ENCODE results near the gene ZNF462. TPM values are rescaled to one million over a fixed set of nuclear protein-coding genes. Genes with fewer than 3 reads are reported as not detected.

ZNF462 gene
- total RNA-seq, 1 donor from 2014 or later: 8.2 TPM

- H3K27me3 ChIP-seq (ENCODE audit: control insufficient read depth, insufficient read depth, low read length): no peaks in the 10 kb centered on the region
- FAIRE-seq (no peak), DNase-seq (ENCODE audit: low read depth) (no peak)
- H3K4me3 ChIP-seq (ENCODE audit: low read depth, low read length): no peak overlapping the region
- no peaks in the 10 kb centered on the region for H3K36me3 ChIP-seq (ENCODE audit: control insufficient read depth, insufficient read depth, low read length)
- TF ChIP-seq CTCF (IDR thresholded peaks at IDR 0.05; ENCODE audit: insufficient read depth, low read length, severe bottlenecking): no peak
Measured at GRCh38 chr9:106874031-106874430, 11.1 kb downstream of the ZNF462 start.

- DNase-seq (ENCODE audit: low read depth) (peak; percentile 28), FAIRE-seq (no peak)
- no peak for TF ChIP-seq CTCF (IDR thresholded peaks at IDR 0.05; ENCODE audit: insufficient read depth, low read length, severe bottlenecking)
Measured at GRCh38 chr9:106874652-106875051, 11.7 kb downstream of the ZNF462 start.

GRCh38 chr9:106875529-106875928 is 12.6 kb downstream of the ZNF462 start:
- H3K36me3 ChIP-seq (ENCODE audit: control insufficient read depth, insufficient read depth, low read length): no peaks in the 10 kb centered on the region

More at GRCh38 chr9:106874652-106875051, 11.7 kb downstream of the ZNF462 start:
- H3K27me3 ChIP-seq (ENCODE audit: control insufficient read depth, insufficient read depth, low read length): no peaks in the 10 kb centered on the region
- no peaks in the 10 kb centered on the region for H3K36me3 ChIP-seq (ENCODE audit: control insufficient read depth, insufficient read depth, low read length)
- no peak overlapping the region for H3K4me3 ChIP-seq (ENCODE audit: low read depth, low read length)

DNA sequence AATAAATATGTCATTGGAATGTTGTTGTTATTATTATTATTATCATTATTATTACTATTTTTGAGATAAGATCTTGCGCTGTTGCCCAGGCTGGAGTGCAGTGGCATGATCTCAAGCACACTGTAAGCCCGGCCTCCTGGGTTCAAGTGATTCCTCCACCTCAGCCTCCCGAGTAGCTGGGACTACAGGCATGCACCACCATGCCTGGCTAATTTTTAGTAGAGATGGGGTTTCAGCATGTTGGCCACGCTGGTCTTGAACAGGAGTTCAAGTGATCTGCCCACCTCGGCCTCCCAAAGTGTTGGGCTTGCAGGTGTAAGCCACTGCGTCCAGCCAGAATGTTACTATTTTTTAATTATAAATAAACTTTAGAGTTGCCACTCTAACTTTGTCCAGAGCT is 14.4 kb downstream of the ZNF462 start:
- TF ChIP-seq CTCF (IDR thresholded peaks at IDR 0.05; ENCODE audit: insufficient read depth, low read length, severe bottlenecking): no peak
- DNase-seq (ENCODE audit: low read depth): no peak
- no peak for FAIRE-seq
- no peak overlapping the region for H3K4me3 ChIP-seq (ENCODE audit: low read depth, low read length)
- H3K27me3 ChIP-seq (ENCODE audit: control insufficient read depth, insufficient read depth, low read length): no peaks in the 10 kb centered on the region
- no peaks in the 10 kb centered on the region for H3K36me3 ChIP-seq (ENCODE audit: control insufficient read depth, insufficient read depth, low read length)

More at GRCh38 chr9:106875529-106875928, 12.6 kb downstream of the ZNF462 start:
- H3K27me3 ChIP-seq (ENCODE audit: control insufficient read depth, insufficient read depth, low read length): no peaks in the 10 kb centered on the region
- no peak for FAIRE-seq
- DNase-seq (ENCODE audit: low read depth): no peak
- TF ChIP-seq CTCF (IDR thresholded peaks at IDR 0.05; ENCODE audit: insufficient read depth, low read length, severe bottlenecking): no peak
- no peak overlapping the region for H3K4me3 ChIP-seq (ENCODE audit: low read depth, low read length)

DNA sequence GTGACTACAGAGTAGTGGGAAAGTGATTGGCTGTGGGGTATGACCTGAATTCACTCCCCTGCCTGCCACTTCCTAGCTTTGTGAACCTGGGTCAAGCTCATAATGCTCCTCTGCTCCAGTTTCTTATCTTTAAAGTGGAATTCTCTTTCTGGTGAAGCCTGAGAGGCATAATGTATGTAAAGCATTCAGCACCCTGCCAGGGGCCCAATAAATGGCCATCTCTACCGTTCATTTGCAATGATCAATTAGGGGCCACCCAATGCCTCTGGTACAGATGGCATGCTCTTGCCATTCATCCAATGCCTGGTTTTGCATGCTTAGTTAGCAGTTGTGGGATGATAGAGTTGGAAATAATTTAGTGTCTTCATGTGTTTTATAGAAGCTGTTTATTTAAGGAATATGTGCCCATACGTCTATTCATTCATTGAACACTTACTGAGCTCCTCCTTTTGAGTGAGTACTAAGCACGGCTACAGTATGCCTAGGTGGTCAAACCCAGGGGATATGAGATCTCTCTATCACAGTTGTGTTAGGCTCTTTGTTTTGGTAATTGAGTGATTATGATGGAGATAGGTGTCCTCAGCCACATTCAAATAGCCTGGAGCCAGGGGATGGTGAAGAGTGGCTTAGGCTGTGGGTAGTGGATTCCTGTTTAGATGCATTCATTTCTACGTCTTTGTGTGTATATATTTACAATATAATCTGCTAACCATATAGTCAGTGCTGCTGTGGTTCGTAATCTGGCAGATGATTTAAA is 15.3 kb downstream of the ZNF462 start:
- no peak for DNase-seq (ENCODE audit: low read depth)
- FAIRE-seq: no peak
- TF ChIP-seq CTCF (IDR thresholded peaks at IDR 0.05; ENCODE audit: insufficient read depth, low read length, severe bottlenecking): no peak
- no peak overlapping the region for H3K4me3 ChIP-seq (ENCODE audit: low read depth, low read length)
- H3K36me3 ChIP-seq (ENCODE audit: control insufficient read depth, insufficient read depth, low read length): no peaks in the 10 kb centered on the region
- H3K27me3 ChIP-seq (ENCODE audit: control insufficient read depth, insufficient read depth, low read length): no peaks in the 10 kb centered on the region

GRCh38 chr9:106878934-106879333 is 16.0 kb downstream of the ZNF462 start:
- Histone ChIP-seq H3K27me3 (ENCODE audit: control insufficient read depth, insufficient read depth, low read length) (no peaks in the 10 kb centered on the region), H3K4me3 (ENCODE audit: low read depth, low read length) (no peak overlapping the region), H3K36me3 (ENCODE audit: control insufficient read depth, insufficient read depth, low read length) (no peaks in the 10 kb centered on the region)
- DNase-seq (ENCODE audit: low read depth): peak; percentile 92
- no peak for TF ChIP-seq CTCF (IDR thresholded peaks at IDR 0.05; ENCODE audit: insufficient read depth, low read length, severe bottlenecking)
- no peak for FAIRE-seq
